Esophagus muscularis mucosa (tissue), 3 donors: ENCODE results near the gene SAMD3.

Source experiments
- CTCF ChIP-seq, 3 experiments: fragments of 200-600 bp in 2 of 3; fragments of 450-650 bp in 1 of 3; sonication (generic) in 2 of 3; IDR thresholded peaks; one replicate each; pipeline ENCODE4 v1.5.1; 2017 to 2019; ENCODE audit warnings: antibody characterized with exemption in 3 of 3, mild to moderate bottlenecking in 2 of 3, moderate library complexity in 1 of 3
- POLR2A ChIP-seq: fragments of 450-650 bp; IDR thresholded peaks from one replicate; pipeline ENCODE4 v1.6.1; 2017; ENCODE audit warnings: antibody characterized with exemption, moderate library complexity, mild to moderate bottlenecking, low read depth

GRCh38 chr6:130182466-130182865 lies 40.3 kb downstream of the SAMD3 start:
- TF ChIP-seq CTCF (IDR thresholded peaks at IDR 0.05) = no peak
- no peak for TF ChIP-seq POLR2A
